Suprapubic skin (tissue), 4 donors: ENCODE results near the gene OVOL1.

ENCODE experiments used
- EP300 ChIP-seq: sonication (generic); formaldehyde crosslinking; IDR thresholded peaks from one replicate; pipeline ENCODE4 v1.6.1; 2017; ENCODE audit warnings: antibody characterized with exemption
- POLR2A ChIP-seq, 2 donors: fragments of 450-650 bp; IDR thresholded peaks; one replicate each; pipeline ENCODE4 v1.6.1; 2017; ENCODE audit warnings: antibody characterized with exemption in 2 of 2, mild to moderate bottlenecking in 2 of 2, moderate library complexity in 2 of 2
- POLR2AphosphoS5 ChIP-seq, 3 donors: sonication (generic); formaldehyde crosslinking; IDR thresholded peaks; one replicate each; pipeline ENCODE4 v1.6.1; 2017; ENCODE audit warnings: antibody characterized with exemption in 3 of 3
- TF ChIP-seq, protein P1 (sequence below), 2 donors: fragments of 200-600 bp in 1 of 2; fragments of 450-650 bp in 1 of 2; sonication (generic) in 1 of 2; IDR thresholded peaks; one replicate each; pipeline ENCODE4 v1.5.1; 2016 to 2019; ENCODE audit warnings: antibody characterized with exemption in 2 of 2, mild to moderate bottlenecking in 1 of 2, moderate library complexity in 1 of 2

DNA sequence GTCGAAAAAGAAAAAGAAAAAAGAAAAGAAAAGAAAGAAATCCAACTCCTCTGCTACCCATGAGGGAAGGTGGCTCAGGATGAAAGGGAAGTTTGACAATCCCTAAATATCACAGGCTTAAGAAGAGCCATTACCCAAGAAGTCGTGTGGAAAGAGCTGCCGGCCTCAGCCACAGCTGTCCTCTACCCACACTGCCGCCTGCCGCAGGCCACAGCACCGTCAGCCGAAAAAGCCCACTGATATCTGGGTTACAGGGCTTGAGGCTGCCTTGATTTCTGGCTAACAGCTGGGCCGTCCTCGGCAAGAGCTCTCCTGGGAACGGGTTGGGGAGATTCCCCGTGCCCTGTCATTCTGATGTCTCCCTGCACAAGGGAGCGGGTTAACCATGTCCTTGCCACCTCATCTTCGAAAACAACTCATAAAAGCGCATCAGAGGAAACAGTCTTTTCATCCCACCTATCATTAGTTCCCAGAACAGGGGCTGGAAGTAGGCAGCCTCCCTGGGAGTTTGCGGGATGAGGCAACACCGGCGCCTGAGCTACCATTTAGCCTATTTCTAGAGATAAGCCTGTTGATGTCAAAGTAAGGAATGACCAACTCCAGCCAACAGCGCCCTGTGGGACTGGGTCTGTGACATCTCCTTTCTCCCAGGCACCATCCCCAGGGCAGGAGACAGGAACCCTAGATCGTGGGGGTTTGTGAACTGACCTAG lies 25.1 kb downstream of the OVOL1 start:
- TF ChIP-seq, protein P1, sequence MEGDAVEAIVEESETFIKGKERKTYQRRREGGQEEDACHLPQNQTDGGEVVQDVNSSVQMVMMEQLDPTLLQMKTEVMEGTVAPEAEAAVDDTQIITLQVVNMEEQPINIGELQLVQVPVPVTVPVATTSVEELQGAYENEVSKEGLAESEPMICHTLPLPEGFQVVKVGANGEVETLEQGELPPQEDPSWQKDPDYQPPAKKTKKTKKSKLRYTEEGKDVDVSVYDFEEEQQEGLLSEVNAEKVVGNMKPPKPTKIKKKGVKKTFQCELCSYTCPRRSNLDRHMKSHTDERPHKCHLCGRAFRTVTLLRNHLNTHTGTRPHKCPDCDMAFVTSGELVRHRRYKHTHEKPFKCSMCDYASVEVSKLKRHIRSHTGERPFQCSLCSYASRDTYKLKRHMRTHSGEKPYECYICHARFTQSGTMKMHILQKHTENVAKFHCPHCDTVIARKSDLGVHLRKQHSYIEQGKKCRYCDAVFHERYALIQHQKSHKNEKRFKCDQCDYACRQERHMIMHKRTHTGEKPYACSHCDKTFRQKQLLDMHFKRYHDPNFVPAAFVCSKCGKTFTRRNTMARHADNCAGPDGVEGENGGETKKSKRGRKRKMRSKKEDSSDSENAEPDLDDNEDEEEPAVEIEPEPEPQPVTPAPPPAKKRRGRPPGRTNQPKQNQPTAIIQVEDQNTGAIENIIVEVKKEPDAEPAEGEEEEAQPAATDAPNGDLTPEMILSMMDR (IDR thresholded peaks at IDR 0.05) = no peak
- TF ChIP-seq POLR2A (IDR thresholded peaks at IDR 0.05) (no peak), POLR2AphosphoS5 (IDR thresholded peaks at IDR 0.05) (no peak), EP300 (no peak)
